IMR-90 (cell line): ENCODE data around the gene PDS5B. TPM values are rescaled to one million over a fixed set of nuclear protein-coding genes. Genes with fewer than 3 reads are reported as not detected.
A peak's percentile ranks its signal among the peaks of the same experiment; 100 is the strongest.

Experiments
- ATAC-seq: fragments of 200-7000 bp; cut with Tn5 transposase; 2 replicates; pipeline ENCODE4 v1.9.1; 2020; ENCODE audit warnings: low read depth, mild to moderate bottlenecking, moderate library complexity
- BruUV-seq: library from RNA; stranded (reverse); fragments of 400-500 nt; replicated peaks from 2 replicates; lab custom pipeline; 2021; lab: Mats Ljungman, UMichigan
- CTCF ChIA-PET: fragments of 300-600 bp; formaldehyde crosslinking; extraction: SDS; loops from one replicate; lab custom pipeline; 2021; ENCODE audit warnings: antibody characterized with exemption; lab: Yijun Ruan, JAX
- POLR2A ChIA-PET: fragments of 300-600 bp; sonication (Branson Sonifier 250); formaldehyde crosslinking; loops from one replicate; lab custom pipeline; 2022; ENCODE audit warnings: antibody characterized with exemption; ENCODE audit not compliant: unreplicated experiment; lab: Charles Lee
- DNase-seq: peaks from one replicate; pipeline ENCODE4 v3.0.0; 2013
- H2AFZ ChIP-seq: replicated peaks from 2 replicates; pipeline ENCODE3; 2013; ENCODE audit warnings: low read length, mild to moderate bottlenecking; ENCODE audit not compliant: poor library complexity
- H2AK5ac ChIP-seq: 2 replicates; pipeline ENCODE4 v1.6.1; 2013; ENCODE audit warnings: low read depth, low read length, inconsistent platforms
- H2AK9ac ChIP-seq: replicated peaks from 2 replicates; pipeline ENCODE3; 2013; ENCODE audit warnings: mild to moderate bottlenecking, low read depth, low read length, moderate library complexity; ENCODE audit not compliant: poor library complexity
- H2BK120ac ChIP-seq: 2 replicates; pipeline ENCODE4 v1.6.1; 2013; ENCODE audit warnings: low read depth, low read length, inconsistent platforms
- H2BK15ac ChIP-seq: 3 replicates; pipeline ENCODE4 v1.6.1; 2013; ENCODE audit warnings: low read depth, low read length, inconsistent platforms
- H2BK20ac ChIP-seq: 2 replicates; pipeline ENCODE4 v1.6.1; 2013; ENCODE audit warnings: low read depth, mild to moderate bottlenecking, inconsistent platforms, low read length, moderate library complexity
- H2BK5ac ChIP-seq: 2 replicates; pipeline ENCODE4 v1.6.1; 2013; ENCODE audit warnings: mild to moderate bottlenecking, low read depth, low read length, inconsistent platforms; ENCODE audit not compliant: poor library complexity, severe bottlenecking
- H3K14ac ChIP-seq: replicated peaks from 2 replicates; pipeline ENCODE4 v1.6.1; 2013; ENCODE audit warnings: low read depth, low read length, inconsistent platforms
- H3K18ac ChIP-seq: 2 replicates; pipeline ENCODE4 v1.6.1; 2013; ENCODE audit warnings: low read depth, low read length, control low read depth
- H3K23ac ChIP-seq: 2 replicates; pipeline ENCODE4 v1.6.1; 2013; ENCODE audit warnings: low read depth, low read length, inconsistent platforms
- H3K27ac ChIP-seq: 2 replicates; pipeline ENCODE4 v1.5.1; 2013; ENCODE audit warnings: mild to moderate bottlenecking, control low read depth, low read length; ENCODE audit not compliant: insufficient read depth
- H3K27me3 ChIP-seq: 2 replicates; pipeline ENCODE4 v1.6.1; 2013; ENCODE audit warnings: low read length; ENCODE audit not compliant: control insufficient read depth, insufficient read depth
- H3K36me3 ChIP-seq: 2 replicates; pipeline ENCODE4 v1.6.1; 2013; ENCODE audit warnings: low read length, mixed read lengths; ENCODE audit not compliant: control insufficient read depth, insufficient read depth
- H3K4ac ChIP-seq: 2 replicates; pipeline ENCODE4 v1.6.1; 2013; ENCODE audit warnings: low read depth, low read length, inconsistent platforms
- H3K4me1 ChIP-seq: 2 replicates; pipeline ENCODE4 v1.6.1; 2013; ENCODE audit warnings: low read length, mixed read lengths; ENCODE audit not compliant: control insufficient read depth, insufficient read depth
- H3K4me2 ChIP-seq: 2 replicates; pipeline ENCODE4 v1.6.1; 2013; ENCODE audit warnings: low read depth, mild to moderate bottlenecking, control low read depth, low read length, moderate library complexity
- H3K4me3 ChIP-seq: 2 replicates; pipeline ENCODE4 v1.5.1; 2013; ENCODE audit warnings: low read depth, mild to moderate bottlenecking, control low read depth, low read length, moderate library complexity; ENCODE audit not compliant: insufficient read depth
- H3K56ac ChIP-seq: 2 replicates; pipeline ENCODE4 v1.6.1; 2013; ENCODE audit warnings: low read length, inconsistent platforms; ENCODE audit not compliant: insufficient read depth; ENCODE audit errors: extremely low read depth
- H3K79me1 ChIP-seq, 2 experiments: 2 replicates each; pipeline ENCODE4 v1.6.1; 2013; ENCODE audit warnings: low read length in 2 of 2, inconsistent platforms in 1 of 2, low read depth in 1 of 2
- H3K9ac ChIP-seq: 2 replicates; pipeline ENCODE4 v1.6.1; 2013; ENCODE audit warnings: low read depth, low read length, control low read depth
- H3K9me1 ChIP-seq: 2 replicates; pipeline ENCODE4 v1.6.1; 2013; ENCODE audit warnings: low read length, inconsistent platforms; ENCODE audit not compliant: insufficient read depth
- H3K9me3 ChIP-seq: 2 replicates; pipeline ENCODE4 v1.6.1; 2013; ENCODE audit warnings: low read length; ENCODE audit not compliant: control insufficient read depth, insufficient read depth
- H4K20me1 ChIP-seq: 2 replicates; pipeline ENCODE4 v1.6.1; 2013; ENCODE audit warnings: low read length, inconsistent platforms; ENCODE audit not compliant: insufficient read depth
- H4K5ac ChIP-seq: 2 replicates; pipeline ENCODE4 v1.6.1; 2013; ENCODE audit warnings: mild to moderate bottlenecking, low read depth, low read length, control low read depth
- H4K8ac ChIP-seq, 2 experiments: 2 replicates each; pipeline ENCODE4 v1.6.1; 2013; ENCODE audit warnings: low read depth in 2 of 2, low read length in 2 of 2, control low read depth in 1 of 2, inconsistent platforms in 1 of 2
- H4K91ac ChIP-seq: 2 replicates; pipeline ENCODE4 v1.6.1; 2013; ENCODE audit warnings: low read depth, low read length, inconsistent platforms; ENCODE audit not compliant: insufficient read depth
- CEBPB ChIP-seq: IDR thresholded peaks from 2 replicates; pipeline ENCODE4 v1.6.1; 2012; ENCODE audit warnings: low read depth, low read length, improper control_type of control experiment
- CHD1 ChIP-seq: IDR thresholded peaks from 2 replicates; pipeline ENCODE4 v1.6.1; 2012; ENCODE audit warnings: low read depth, low read length, improper control_type of control experiment
- ELK1 ChIP-seq: fragments of 150-350 bp; IDR thresholded peaks from 2 replicates; pipeline ENCODE4 v1.6.1; 2016; ENCODE audit warnings: low read depth, mild to moderate bottlenecking, low read length, moderate library complexity, borderline replicate concordance
- RFX5 ChIP-seq: IDR thresholded peaks from 2 replicates; pipeline ENCODE4 v1.8.0; 2012; ENCODE audit warnings: low read depth, mild to moderate bottlenecking, low read length, moderate library complexity
- WGBS, 2 experiments: methylation state at CpG; one replicate each; pipeline versions ENCODE4 v1.1.5 to v1.1.7; 2013; ENCODE audit warnings: missing lambda C conversion rate in 2 of 2; ENCODE audit not compliant: insufficient read length in 1 of 2; ENCODE audit errors: extremely low coverage in 2 of 2; 5-methylcytosine and 5-hydroxymethylcytosine counted together
- dilution Hi-C: fragments of 300-500 bp; cut with HindIII; formaldehyde crosslinking; loops from one replicate; pipeline ENCODE4 v1.14.3; 2018; ENCODE audit warnings: low sequenced_read_pairs; ENCODE audit not compliant: unreplicated experiment
- in situ Hi-C: fragments of 300-500 bp; cut with MboI; formaldehyde crosslinking; loops from 3 replicates; pipeline ENCODE4 v1.14.3; 2019; ENCODE audit warnings: low sequenced_read_pairs, inconsistent platforms, mixed read lengths
- intact Hi-C: fragments of 100-400 bp; cut with micrococcal nuclease; formaldehyde crosslinking; loops from 2 replicates; pipeline ENCODE4 v1.10.0; 2022
- polyA plus RNA-seq, 3 experiments: library from polyadenylated mRNA; depleted of rRNA; stranded (reverse); fragments of >200 nt; gene quantifications; 2 replicates each; pipeline ENCODE4 v1.2.3, GENCODE V29; 2012; ENCODE audit warnings: low replicate concordance in 1 of 3
- total RNA-seq: library from RNA; depleted of rRNA; stranded (reverse); fragments of >200 nt; gene quantifications from 2 replicates; pipeline ENCODE4 v1.2.3, GENCODE V29; 2012

PDS5B gene
- total and polyA plus RNA-seq, 2 of the 4 experiments (the other 2 are of a cell fraction), result 6.2 to 20.1 TPM

- ATAC-seq (no peak), DNase-seq (no peak)
- intact Hi-C loops (no loop called here), dilution Hi-C loops (no loop called here), in situ Hi-C loops (no loop called here)
- BruUV-seq, result no TSS peak
- Histone ChIP-seq H3K4me2 (peak overlapping the region; percentile 91), H2BK5ac (no peak overlapping the region), H3K56ac (no peak overlapping the region), H2AK5ac (no peak overlapping the region), H4K91ac (no peak overlapping the region), H2BK15ac (no peak overlapping the region), H3K14ac (no peak overlapping the region; the same call in 1 of the 2 replicates), H3K36me3 (peaks cover 2% of the 10 kb centered on the region), H2AK9ac (no peak overlapping the region), H3K23ac (peak overlapping the region; percentile 51; the same call in 1 of the 2 replicates), H3K4ac (no peak overlapping the region), H2AFZ (no peak overlapping the region), H3K9me3 (no peaks in the 10 kb centered on the region), H4K5ac (peak overlapping the region; percentile 43; the same call in 1 of the 2 replicates), H4K8ac (peak overlapping the region in 1 of 2 experiments; percentile 32; a peak in 1 of 4 replicates), H3K18ac (peak overlapping the region; percentile 13; the same call in 1 of the 2 replicates), H3K79me1 (peaks cover 0 to 11% of the 10 kb centered on the region in 2 experiments; a peak in 3 of 4 replicates), H4K20me1 (peaks cover 3% of the 10 kb centered on the region; the same call in 1 of the 2 replicates), H3K9ac (peak overlapping the region; percentile 67; the same call in 1 of the 2 replicates), H3K27ac (no peak overlapping the region), H3K4me3 (peak overlapping the region; percentile 24; the same call in 1 of the 2 replicates), H2BK20ac (no peak overlapping the region), H2BK120ac (no peak overlapping the region), H3K27me3 (no peaks in the 10 kb centered on the region), H3K4me1 (no peaks in the 10 kb centered on the region; the same call in 1 of the 2 replicates), H3K9me1 (peaks cover 6% of the 10 kb centered on the region; the same call in 1 of the 2 replicates)
- CTCF ChIA-PET, result interaction anchor here (0.6 kb wide), 1 partner anchor 693 kb away, joined by 3 read pairs; no protein-coding TSS in a partner anchor
- POLR2A ChIA-PET, result interaction anchor here (0.6 kb wide), 1 partner anchor 390 kb away, joined by 4 read pairs; no protein-coding TSS in a partner anchor
- TF ChIP-seq CEBPB (no peak), ELK1 (no peak), CHD1 (no peak), RFX5 (no peak)
- WGBS, 2 experiments, result no CpG with 5 or more reads among the region's 2 CpGs
Measured at GRCh38 chr13:32737111-32737571, 150.9 kb downstream of the PDS5B start.
